ENCODE results near the gene MAGI1. TPM values are rescaled to one million over a fixed set of nuclear protein-coding genes. Genes with fewer than 3 reads are reported as not detected.

Gene MAGI1
- polyA plus RNA-seq, 1 of the 3 experiments (the other 2 are of a cell fraction) = 10.3 TPM

GRCh38 chr3:65758438-65758837 is 280.3 kb downstream of the MAGI1 start:
- POLR2A ChIA-PET = no interaction called here
- Histone ChIP-seq H3F3A (replicated peaks; ENCODE audit: insufficient read depth) (no peaks in the 10 kb centered on the region), H2AFZ (ENCODE audit: low read depth) (no peak overlapping the region), H3K27ac (ENCODE audit: low read depth in 2 of 2, low read length in 1 of 2) (no peak overlapping the region), H4K20me1 (ENCODE audit: insufficient read depth) (no peaks in the 10 kb centered on the region), H3K9me2 (no peaks in the 10 kb centered on the region), H3K79me2 (ENCODE audit: insufficient read depth) (peaks cover 16% of the 10 kb centered on the region; the same call in 1 of the 2 replicates), H3K4me3 (ENCODE audit: low read depth in 2 of 2, low read length in 1 of 2) (no peak overlapping the region), H3K27me3 (ENCODE audit: insufficient read depth) (no peaks in the 10 kb centered on the region), H3K36me3 (replicated peaks in 1 of 2; ENCODE audit: control insufficient read depth in 1 of 2, insufficient read depth in 2 of 2, low read length in 1 of 2) (no peaks in the 10 kb centered on the region), H3K9ac (no peak overlapping the region), H3K9me3 (no peaks in the 10 kb centered on the region), H3K4me2 (no peak overlapping the region), H3K4me1 (ENCODE audit: control insufficient read depth in 1 of 2, insufficient read depth in 2 of 2, low read depth in 1 of 2, low read length in 1 of 2) (peaks cover 0 to 2% of the 10 kb centered on the region in 2 experiments; a peak in 2 of 4 replicates)
- TF ChIP-seq RAD21 (IDR thresholded peaks at IDR 0.05; ENCODE audit: low read length) = no peak
- no peak for TF ChIP-seq RXRA (IDR thresholded peaks at IDR 0.05; ENCODE audit: borderline replicate concordance, low read depth)
- TF ChIP-seq NRF1 (IDR thresholded peaks at IDR 0.05; ENCODE audit: low read depth, low read length) = no peak
- no peak for TF ChIP-seq CHD2 (IDR thresholded peaks at IDR 0.05; ENCODE audit: low read length, partially characterized antibody)
- TF ChIP-seq, protein P1, sequence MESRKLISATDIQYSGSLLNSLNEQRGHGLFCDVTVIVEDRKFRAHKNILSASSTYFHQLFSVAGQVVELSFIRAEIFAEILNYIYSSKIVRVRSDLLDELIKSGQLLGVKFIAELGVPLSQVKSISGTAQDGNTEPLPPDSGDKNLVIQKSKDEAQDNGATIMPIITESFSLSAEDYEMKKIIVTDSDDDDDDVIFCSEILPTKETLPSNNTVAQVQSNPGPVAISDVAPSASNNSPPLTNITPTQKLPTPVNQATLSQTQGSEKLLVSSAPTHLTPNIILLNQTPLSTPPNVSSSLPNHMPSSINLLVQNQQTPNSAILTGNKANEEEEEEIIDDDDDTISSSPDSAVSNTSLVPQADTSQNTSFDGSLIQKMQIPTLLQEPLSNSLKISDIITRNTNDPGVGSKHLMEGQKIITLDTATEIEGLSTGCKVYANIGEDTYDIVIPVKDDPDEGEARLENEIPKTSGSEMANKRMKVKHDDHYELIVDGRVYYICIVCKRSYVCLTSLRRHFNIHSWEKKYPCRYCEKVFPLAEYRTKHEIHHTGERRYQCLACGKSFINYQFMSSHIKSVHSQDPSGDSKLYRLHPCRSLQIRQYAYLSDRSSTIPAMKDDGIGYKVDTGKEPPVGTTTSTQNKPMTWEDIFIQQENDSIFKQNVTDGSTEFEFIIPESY (IDR thresholded peaks at IDR 0.05; ENCODE audit: borderline replicate concordance, low read depth) = no peak
- no peak for TF ChIP-seq ELF1 (IDR thresholded peaks at IDR 0.05)
- TF ChIP-seq, protein P2, sequence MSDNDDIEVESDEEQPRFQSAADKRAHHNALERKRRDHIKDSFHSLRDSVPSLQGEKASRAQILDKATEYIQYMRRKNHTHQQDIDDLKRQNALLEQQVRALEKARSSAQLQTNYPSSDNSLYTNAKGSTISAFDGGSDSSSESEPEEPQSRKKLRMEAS (IDR thresholded peaks at IDR 0.05; ENCODE audit: low read depth) = no peak
- no peak for TF ChIP-seq RFX5 (IDR thresholded peaks at IDR 0.05; ENCODE audit: low read length)
- TF ChIP-seq POLR2AphosphoS5 (IDR thresholded peaks at IDR 0.05; ENCODE audit: low read depth, low read length) = no peak
- TF ChIP-seq FOXM1 (IDR thresholded peaks at IDR 0.05; ENCODE audit: low read depth) = no peak
- TF ChIP-seq FOSL2 (IDR thresholded peaks at IDR 0.05; ENCODE audit: borderline replicate concordance, low read depth) = no peak
- CTCF ChIA-PET = interaction anchor here (1.0 to 2.3 kb wide), 4 partner anchors 11 to 321 kb away, joined by 3 to 12 read pairs (median 4); no protein-coding TSS in a partner anchor
- WGBS (ENCODE audit: low lambda C conversion rate) = 90% methylated on average over 5 of the region's 5 CpGs
- DNase-seq = no peak

- no peak for DNase-seq
- POLR2A ChIA-PET = no interaction called here
- H3K4me2 ChIP-seq = no peak overlapping the region
These were observed 286.1 kb downstream of the MAGI1 start for GRCh38 chr3:65752636-65753035.

More at GRCh38 chr3:65752636-65753035, 286.1 kb downstream of the MAGI1 start:
- no peak overlapping the region for H3K27ac ChIP-seq (ENCODE audit: low read depth in 2 of 2, low read length in 1 of 2)
- H3K9me2 ChIP-seq = no peaks in the 10 kb centered on the region
- 75% methylated on average over 1 of the region's 1 CpG for WGBS (ENCODE audit: low lambda C conversion rate)
- TF ChIP-seq, protein P2 (IDR thresholded peaks at IDR 0.05; ENCODE audit: low read depth) = no peak
- no peak for TF ChIP-seq EP300 (IDR thresholded peaks at IDR 0.05; ENCODE audit: borderline replicate concordance in 1 of 2, low read depth in 1 of 2, low read length in 1 of 2)
- no peak for TF ChIP-seq MXI1 (IDR thresholded peaks at IDR 0.05; ENCODE audit: low read depth, low read length)
- no peak for TF ChIP-seq FOSL2 (IDR thresholded peaks at IDR 0.05; ENCODE audit: borderline replicate concordance, low read depth)
- H3F3A ChIP-seq (replicated peaks; ENCODE audit: insufficient read depth) = no peaks in the 10 kb centered on the region
- no peaks in the 10 kb centered on the region for H3K27me3 ChIP-seq (ENCODE audit: insufficient read depth)
- no peak overlapping the region for H3K9ac ChIP-seq
- no peaks in the 10 kb centered on the region for H3K4me1 ChIP-seq (ENCODE audit: control insufficient read depth in 1 of 2, insufficient read depth in 2 of 2, low read depth in 1 of 2, low read length in 1 of 2)
- no peaks in the 10 kb centered on the region for H3K36me3 ChIP-seq (replicated peaks in 1 of 2; ENCODE audit: control insufficient read depth in 1 of 2, insufficient read depth in 2 of 2, low read length in 1 of 2)
- H3K4me3 ChIP-seq (ENCODE audit: low read depth in 2 of 2, low read length in 1 of 2) = no peak overlapping the region
- H2AFZ ChIP-seq (ENCODE audit: low read depth) = no peak overlapping the region
- peaks cover 16% of the 10 kb centered on the region; the same call in 1 of the 2 replicates for H3K79me2 ChIP-seq (ENCODE audit: insufficient read depth)
- H3K9me3 ChIP-seq = no peaks in the 10 kb centered on the region
- no peaks in the 10 kb centered on the region for H4K20me1 ChIP-seq (ENCODE audit: insufficient read depth)
- CTCF ChIA-PET = interaction anchor here (1.2 to 3.3 kb wide), 5 partner anchors 9 to 313 kb away, joined by 3 to 30 read pairs (median 10); no protein-coding TSS in a partner anchor

Data from SK-N-SH (cell line).